Stimulated activated naive CD8-positive, alpha-beta T cell treated with anti-CD3 and anti-CD28 coated beads, Interleukin-15, Interleukin-2, amounts not matched to agents 100 U/mL and 50 U/mL, for 24 hours (primary cell): ENCODE data around the gene MANBA.

Experiments used
- ATAC-seq: fragments of 150-1000 bp; cut with Tn5 transposase; one replicate; pipeline ENCODE4 v1.10.0; 2021
- DNase-seq: peaks from one replicate; pipeline ENCODE4 v3.0.0; 2021

Gene MANBA

DNA sequence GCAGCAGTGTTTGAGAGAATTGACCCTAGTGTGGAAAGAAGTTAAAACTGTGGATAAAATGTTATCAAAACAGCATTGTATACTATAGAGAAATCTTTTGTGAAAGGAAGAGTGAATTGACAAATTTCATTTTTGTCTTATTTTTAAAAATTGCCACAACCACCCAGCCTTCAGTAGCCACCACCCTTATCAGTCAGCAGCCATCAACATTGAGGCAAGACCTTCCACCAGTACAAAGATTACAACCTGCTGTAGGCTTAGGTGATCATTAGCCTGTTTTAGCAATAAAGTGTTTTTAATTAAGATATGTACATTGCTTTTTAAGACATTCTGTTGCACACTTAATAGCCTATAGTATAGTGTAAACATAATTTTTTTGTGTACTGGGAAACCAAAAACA lies 168.5 kb downstream of the MANBA start:
- ATAC-seq (no peak), DNase-seq (no peak)

DNA sequence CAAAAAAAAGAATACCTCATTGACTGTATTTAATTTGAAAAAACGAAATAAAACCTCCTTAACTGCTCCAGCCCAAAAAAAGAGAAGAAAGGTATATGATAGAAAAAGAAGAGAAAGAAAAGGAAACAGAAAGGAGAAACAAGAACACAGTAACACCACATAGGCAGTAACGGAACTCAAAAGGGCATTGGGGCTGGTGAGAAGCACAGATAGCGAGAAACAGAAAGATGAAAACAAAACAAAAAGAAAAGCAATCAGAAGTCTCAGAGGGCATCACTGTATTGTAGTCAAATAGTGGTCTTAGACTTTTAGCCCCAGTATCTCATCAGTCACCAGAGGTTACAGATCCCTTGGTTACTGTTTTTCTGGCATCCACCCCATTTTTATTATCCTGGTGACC lies 171.0 kb downstream of the MANBA start:
- DNase-seq (no peak), ATAC-seq (no peak)

DNA sequence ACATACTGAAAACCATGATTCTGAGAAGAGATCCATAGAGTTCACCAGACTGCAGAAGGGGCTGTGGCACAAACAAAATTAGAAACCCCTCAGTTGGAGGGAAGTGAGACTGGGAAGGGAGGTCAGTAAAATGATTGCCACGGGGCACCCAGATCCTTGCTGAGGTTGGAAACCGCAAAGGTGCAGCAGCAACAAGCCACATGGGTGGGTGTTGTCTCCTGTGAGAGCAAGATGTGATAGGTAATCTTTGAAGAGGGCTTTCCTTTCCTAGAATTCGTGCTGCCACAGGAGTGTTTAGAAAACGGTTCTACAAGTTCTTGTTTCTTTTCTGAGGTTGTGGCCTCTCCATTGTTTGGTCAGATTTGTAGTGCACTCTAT lies 174.1 kb downstream of the MANBA start:
- ATAC-seq: peak; percentile 58
- peak; percentile 38 for DNase-seq

GRCh38 chr4:102586002-102586643 lies 174.6 kb downstream of the MANBA start:
- ATAC-seq: peak; percentile 65
- DNase-seq: no peak

- ATAC-seq (peak; percentile 31), DNase-seq (no peak)
These were observed 175.4 kb downstream of the MANBA start for GRCh38 chr4:102585329-102585728.

- no peak for DNase-seq
- no peak for ATAC-seq
These were observed 176.7 kb downstream of the MANBA start for GRCh38 chr4:102584091-102584490.
